Epithelial cell of esophagus (primary cell): ENCODE measurements around the gene FAH.
A peak's percentile ranks its signal among the peaks of the same experiment; 100 is the strongest.

Experiments
- DNase-seq: peaks from one replicate; pipeline ENCODE4 v3.0.0; 2010; ENCODE audit warnings: low read depth
- H3K4me3 ChIP-seq: 2 replicates; pipeline ENCODE4 v1.5.1; 2011; ENCODE audit warnings: mild to moderate bottlenecking, low read length, control low read depth
- CTCF ChIP-seq: IDR thresholded peaks from 2 replicates; pipeline ENCODE4 v1.5.1; 2011; ENCODE audit warnings: low read depth, mild to moderate bottlenecking, low read length, control low read depth, inconsistent platforms; ENCODE audit not compliant: insufficient read depth; ENCODE audit errors: missing control alignments

The FAH gene

GRCh38 chr15:80183306-80183705 is 30.5 kb downstream of the FAH start:
- no peak for DNase-seq
- no peak overlapping the region for H3K4me3 ChIP-seq
- TF ChIP-seq CTCF, result no peak

GRCh38 chr15:80183886-80184285 is 31.1 kb downstream of the FAH start:
- TF ChIP-seq CTCF, result no peak
- H3K4me3 ChIP-seq, result no peak overlapping the region
- DNase-seq, result no peak

- DNase-seq, result no peak
- H3K4me3 ChIP-seq, result no peak overlapping the region
- no peak for TF ChIP-seq CTCF
These were observed 31.8 kb downstream of the FAH start for GRCh38 chr15:80184554-80184953.

- no peak for TF ChIP-seq CTCF
- DNase-seq, result no peak
- H3K4me3 ChIP-seq, result no peak overlapping the region
These were observed 32.4 kb downstream of the FAH start for GRCh38 chr15:80185152-80185551.

- DNase-seq, result no peak
- TF ChIP-seq CTCF, result no peak
- no peak overlapping the region for H3K4me3 ChIP-seq
These were observed 33.3 kb downstream of the FAH start for GRCh38 chr15:80186066-80186465.

GRCh38 chr15:80186597-80186996 is 33.8 kb downstream of the FAH start:
- H3K4me3 ChIP-seq, result no peak overlapping the region
- no peak for TF ChIP-seq CTCF
- DNase-seq, result no peak

GRCh38 chr15:80188251-80188650 is 35.5 kb downstream of the FAH start:
- TF ChIP-seq CTCF, result no peak
- DNase-seq, result peak; percentile 17
- H3K4me3 ChIP-seq, result no peak overlapping the region
